HPDE6-E6E7 (cell line): ENCODE measurements around the gene FAHD1.
"Not testable (repeated sequence)": the region's sequence is repeated elsewhere in the genome, so short reads cannot be mapped to it uniquely, and the experiment has no call there.

Experiments used
- DNase-seq: peaks from one replicate; pipeline ENCODE4 v3.0.0; 2011; ENCODE audit warnings: missing footprints; ENCODE audit errors: extremely low spot score

FAHD1 gene

DNA sequence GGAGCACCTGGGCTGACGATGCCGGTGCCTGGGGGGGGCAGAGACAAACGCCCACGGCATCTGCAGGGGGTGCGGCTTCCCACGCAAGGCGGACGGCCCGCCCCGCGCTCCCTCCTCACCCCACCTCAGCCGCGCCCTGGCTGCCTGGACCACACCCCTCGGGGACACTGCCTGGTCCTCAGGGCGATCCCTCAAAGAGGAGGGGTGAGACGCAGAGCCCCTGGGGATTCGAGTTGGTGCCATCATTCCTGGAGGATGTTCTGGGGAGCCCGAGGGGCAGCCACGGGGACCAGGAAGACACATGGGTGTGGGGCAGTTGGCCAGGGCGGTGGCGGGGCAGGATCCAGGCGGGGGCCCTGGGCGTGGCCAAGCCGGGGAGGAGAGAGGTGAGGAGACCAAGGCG is 37.4 kb upstream of the FAHD1 start:
- DNase-seq = no peak

DNA sequence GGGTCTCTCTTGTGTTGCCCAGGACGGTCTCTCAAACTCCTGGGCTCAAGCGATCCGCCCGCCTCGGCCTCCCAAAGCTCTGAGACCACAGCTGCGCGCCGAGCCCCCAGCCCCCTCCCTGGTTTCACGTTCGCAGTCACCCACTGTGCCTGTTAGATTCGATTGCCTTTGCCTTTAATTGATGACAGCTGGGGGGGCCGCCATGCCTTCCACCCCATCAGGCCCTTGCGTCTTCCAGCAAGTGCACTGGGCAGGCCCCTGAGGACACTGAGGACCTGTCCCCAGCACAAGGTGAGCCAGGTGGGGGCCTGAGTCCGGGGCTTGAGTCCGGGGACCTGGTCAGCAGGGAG is 36.8 kb upstream of the FAHD1 start:
- DNase-seq = no peak

DNA sequence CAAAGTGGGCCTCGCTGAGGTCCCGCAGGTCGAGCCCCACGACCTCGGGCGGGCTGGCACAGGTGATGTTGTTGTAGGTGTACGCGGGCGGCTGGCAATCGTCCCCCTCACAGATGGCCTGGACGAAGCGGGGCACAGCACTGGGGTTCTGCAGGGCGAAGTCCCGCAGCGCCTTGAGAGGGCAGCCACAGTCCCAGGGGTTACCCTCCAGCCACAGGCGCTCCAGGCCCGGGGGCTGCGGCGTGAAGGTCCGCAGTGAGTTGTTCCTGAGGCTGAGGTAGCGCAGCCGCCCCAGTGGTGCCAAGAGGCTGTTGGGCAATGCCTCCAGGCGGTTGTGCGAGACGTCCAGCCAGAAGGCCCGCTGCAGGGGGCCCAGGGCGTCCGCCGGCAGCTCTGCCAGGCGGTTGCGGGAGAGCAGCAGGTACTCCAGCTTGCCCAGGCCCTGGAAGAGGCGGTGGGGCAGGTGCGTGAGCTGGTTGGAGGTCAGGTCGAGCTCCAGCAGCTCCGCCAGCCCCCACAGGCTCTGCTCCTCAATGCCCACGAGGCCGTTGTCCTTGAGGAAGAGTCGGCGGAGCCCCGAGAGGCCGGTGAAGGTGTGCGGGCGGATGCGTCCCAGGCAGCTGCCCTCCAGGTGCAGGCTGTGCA is 36.3 kb upstream of the FAHD1 start:
- no peak for DNase-seq

GRCh38 chr16:1791256-1791942 is 35.6 kb upstream of the FAHD1 start:
- no peak for DNase-seq

DNA sequence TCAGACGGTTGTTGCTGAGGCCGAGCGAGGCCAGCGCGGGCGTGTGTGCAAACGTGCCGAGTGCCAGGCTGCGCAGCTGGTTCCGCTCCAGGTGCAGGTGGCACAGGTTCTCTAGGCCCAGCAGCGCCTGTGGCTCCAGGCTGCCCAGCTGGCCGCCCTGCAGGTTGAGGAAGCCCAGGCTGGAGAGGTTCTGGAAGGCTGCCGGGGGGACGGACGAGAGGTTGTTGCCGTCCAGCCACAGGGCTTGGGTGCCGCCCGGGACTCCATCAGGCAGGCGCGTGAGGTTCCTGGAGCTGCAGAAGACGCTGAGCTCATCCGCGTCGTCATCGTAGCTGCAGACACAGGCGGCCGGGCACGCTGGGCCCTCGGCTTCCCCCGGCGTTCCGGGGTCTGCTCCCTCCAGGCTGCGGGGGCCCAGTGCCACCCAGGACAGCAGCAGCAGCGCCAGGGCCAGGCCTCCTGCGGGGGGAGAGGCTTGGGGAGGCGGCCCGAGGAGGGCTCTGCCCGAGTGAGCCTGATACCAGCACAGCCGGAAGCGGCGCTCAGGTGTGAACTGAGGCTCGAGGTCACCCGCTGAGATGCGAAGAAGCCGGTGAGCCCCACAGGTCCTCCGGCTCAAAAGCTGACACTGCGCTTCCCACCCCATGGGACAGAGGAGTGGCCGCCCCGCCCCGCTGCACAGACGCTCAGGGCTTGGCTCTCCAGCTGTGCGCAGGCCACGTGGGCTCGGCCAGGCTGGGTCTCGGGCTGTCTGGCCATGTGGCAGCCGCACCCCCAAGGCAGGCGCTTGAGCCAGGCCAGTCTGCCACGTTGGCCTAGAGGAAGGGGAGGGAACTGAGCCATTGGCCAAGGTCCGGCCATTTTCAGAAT is 34.8 kb upstream of the FAHD1 start:
- DNase-seq = no peak

DNA sequence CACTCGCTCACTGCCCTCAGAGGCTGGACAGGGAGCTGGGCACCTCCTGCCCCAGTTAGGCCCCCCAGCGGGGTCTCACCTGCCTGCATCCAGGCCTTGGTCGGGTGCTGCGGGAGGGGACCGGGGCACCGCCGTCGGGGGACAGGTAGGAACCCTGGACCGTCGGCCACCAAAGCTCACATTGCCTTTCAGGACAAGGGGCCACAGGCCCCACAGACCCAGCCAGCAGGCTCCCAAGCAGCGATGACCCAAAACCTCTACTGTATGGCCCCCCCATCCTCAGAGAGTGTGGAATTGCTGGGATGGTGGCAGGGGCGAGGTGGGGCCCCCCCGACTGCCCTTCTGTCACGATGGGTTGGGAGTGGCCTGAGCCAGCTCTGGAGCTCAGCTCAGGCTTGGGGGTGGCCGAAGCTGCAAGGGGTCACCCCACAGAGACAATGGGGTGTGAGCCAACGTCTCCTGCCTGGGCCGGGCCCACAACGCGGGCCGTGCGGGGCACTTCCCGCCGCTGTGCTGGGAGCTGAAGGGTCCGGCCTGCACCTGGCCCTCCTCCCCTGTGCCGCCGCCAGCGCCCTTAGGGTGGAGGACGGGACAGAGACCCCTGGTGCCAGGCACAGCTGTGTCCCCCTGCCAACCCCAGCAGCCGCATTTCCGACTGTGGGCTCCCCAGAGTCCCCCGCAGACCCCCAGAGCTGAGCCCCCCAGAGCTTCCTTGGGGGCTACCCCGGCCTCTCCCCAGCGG is 34.0 kb upstream of the FAHD1 start:
- no peak for DNase-seq

- no peak for DNase-seq
Observed at GRCh38 chr16:1793578-1794220, 33.3 kb upstream of the FAHD1 start, which contains the start of gene IGFALS. Gene IGFALS, minus strand, starts transcription at chr16:1793705. Its CDS starts 53 bp downstream, at chr16:1793652.

- DNase-seq = no peak
Observed at GRCh38 chr16:1794221-1794871, 32.7 kb upstream of the FAHD1 start.

GRCh38 chr16:1794908-1795666 is 31.9 kb upstream of the FAHD1 start:
- DNase-seq = no peak

- DNase-seq = not testable (repeated sequence)
Observed at GRCh38 chr16:1799263-1799662, 27.7 kb upstream of the FAHD1 start.

- DNase-seq = no peak
Observed at GRCh38 chr16:1800701-1801100, 26.3 kb upstream of the FAHD1 start.

- DNase-seq = no peak
Observed at GRCh38 chr16:1807626-1808025, 19.4 kb upstream of the FAHD1 start.

GRCh38 chr16:1808691-1809090 is 18.3 kb upstream of the FAHD1 start:
- no peak for DNase-seq

DNA sequence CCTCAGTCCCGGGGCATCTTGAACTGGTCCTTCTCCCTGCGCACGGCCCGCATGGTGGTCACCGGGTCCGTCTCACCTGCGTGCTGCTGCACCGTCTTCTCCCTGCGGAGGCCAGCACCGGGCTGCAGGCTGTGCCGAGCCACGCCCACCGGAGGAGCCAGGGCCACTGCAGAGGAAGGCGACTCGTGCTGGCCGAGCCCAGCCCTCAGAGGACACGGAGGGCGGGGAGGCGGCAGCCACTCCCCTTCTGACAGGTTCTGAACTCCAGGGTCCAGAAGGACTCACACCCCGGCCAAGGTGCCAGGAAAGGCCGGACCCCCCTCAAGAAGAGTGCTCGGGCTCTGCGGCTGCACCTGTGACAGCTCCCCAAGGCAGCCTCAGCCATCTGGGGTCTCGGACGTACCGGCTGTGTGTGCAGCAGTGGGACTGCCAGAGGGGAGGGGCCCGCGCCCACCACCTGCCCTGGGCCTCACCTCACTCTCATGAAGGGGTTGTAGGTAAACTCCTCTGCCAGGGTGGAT is 17.7 kb upstream of the FAHD1 start:
- DNase-seq = no peak

DNA sequence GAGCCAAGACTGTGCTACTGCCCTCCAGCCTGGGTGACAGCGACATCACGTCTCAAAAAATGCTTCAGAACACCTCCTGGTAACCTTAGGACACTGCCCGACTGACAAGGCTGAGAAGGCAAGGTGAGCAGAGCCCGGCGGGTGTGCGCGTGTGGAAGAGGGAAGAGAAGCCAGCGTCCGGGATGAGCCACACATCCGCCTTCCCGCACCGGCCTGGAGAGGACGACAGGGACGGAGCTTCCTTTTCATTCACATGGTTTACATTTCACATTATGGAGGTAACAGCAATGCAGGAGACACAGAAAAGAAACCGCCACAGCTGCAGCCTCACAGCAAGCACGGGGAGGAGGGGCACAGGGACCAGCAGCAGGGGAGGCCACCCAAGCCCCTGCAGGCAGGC is 16.9 kb upstream of the FAHD1 start:
- no peak for DNase-seq

GRCh38 chr16:1810536-1810935 is 16.5 kb upstream of the FAHD1 start:
- DNase-seq = no peak

- DNase-seq = peak; percentile 58
Observed at GRCh38 chr16:1812732-1813163, 14.3 kb upstream of the FAHD1 start.

GRCh38 chr16:1815461-1815860 is 11.5 kb upstream of the FAHD1 start:
- no peak for DNase-seq

DNA sequence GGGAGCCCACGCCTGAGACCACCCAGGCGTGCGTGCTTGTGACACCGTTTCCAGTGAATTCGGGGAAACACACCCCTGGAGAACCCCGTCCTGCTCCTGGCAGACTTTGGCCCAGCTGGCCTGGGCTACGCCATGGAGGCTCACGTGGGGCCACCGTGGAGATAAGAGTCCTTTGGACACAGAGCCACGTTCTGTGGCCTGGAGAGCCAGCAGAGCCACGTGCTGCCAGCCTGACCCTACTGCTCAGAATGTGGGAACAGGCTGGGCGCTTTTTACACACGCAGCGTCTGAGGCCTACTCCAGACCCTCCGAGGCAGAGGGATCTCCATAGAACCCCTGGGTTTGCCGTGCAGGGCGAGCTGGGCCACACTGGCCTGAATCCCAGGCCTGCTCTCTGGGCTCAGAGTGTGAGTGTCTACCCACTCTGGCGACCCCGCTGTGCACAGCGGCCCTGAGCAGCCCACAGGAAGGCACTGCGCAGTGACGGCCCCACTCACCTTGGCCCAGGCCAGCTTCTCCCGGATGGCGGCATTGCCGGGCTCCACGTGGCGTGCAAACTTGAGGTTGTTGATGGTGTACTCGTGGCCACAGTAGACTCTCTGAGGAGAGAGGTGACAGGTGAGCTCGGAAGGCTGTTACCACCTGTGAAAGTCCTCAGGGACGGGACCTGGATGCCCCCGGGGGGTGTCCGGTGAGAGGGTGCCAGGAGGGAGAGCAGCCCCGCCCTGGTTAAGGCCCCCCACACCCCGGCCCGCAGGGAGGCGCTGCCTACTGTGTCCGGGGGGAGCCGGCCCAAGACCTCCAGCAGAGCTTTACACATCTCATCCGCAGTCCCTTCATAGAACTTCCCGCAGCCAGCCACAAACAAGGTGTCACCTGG is 10.4 kb upstream of the FAHD1 start:
- DNase-seq = no peak
